Measurements from ENCODE around the gene TMEM25.
A peak's percentile ranks its signal among the peaks of the same experiment; 100 is the strongest.
"Not testable (repeated sequence)": the region's sequence is repeated elsewhere in the genome, so short reads cannot be mapped to it uniquely, and the experiment has no call there.

The TMEM25 gene

GRCh38 chr11:118532852-118533768, 2.1 kb downstream of the TMEM25 start:
- no peak for DNase-seq

- no peak for DNase-seq
Measured at GRCh38 chr11:118533769-118534729, 3.1 kb downstream of the TMEM25 start.

DNA sequence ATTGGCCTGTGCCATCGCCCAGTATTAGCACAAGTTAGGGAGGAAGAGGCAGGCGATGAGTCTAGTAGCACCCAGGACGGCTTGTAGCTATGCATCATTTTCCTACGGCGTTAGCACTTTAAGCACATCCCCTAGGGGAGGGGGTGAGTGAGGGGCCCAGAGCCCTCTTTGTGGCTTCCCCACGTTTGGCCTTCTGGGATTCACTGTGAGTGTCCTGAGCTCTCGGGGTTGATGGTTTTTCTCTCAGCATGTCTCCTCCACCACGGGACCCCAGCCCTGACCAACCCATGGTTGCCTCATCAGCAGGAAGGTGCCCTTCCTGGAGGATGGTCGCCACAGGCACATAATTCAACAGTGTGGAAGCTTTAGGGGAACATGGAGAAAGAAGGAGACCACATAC, 4.3 kb downstream of the TMEM25 start:
- DNase-seq: no peak

DNA sequence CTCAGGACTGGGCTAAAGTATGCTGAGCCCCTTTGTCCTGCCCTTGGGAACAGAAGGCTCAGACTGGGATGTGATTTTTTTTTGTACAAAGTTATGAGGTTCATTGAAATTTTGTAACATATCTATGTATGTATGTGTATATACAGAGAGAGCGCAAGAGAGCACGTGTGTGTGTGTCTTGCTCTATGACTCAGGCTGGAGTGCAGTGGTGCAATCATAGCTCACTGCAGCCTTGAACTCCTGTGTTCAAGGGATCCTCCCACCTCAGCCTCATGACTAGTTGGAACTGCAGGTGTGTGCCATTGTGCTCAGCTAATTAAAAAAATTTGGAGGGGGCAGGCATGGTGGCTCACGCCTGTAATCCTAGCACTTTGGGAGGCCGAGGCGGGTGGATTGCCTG, 5.7 kb downstream of the TMEM25 start:
- DNase-seq: no peak

- DNase-seq: no peak
Measured at GRCh38 chr11:118537409-118537980, 6.5 kb downstream of the TMEM25 start.

GRCh38 chr11:118544010-118544646, 13.1 kb downstream of the TMEM25 start:
- no peak for DNase-seq

- DNase-seq: no peak
Measured at GRCh38 chr11:118544647-118545010, 13.6 kb downstream of the TMEM25 start.

DNA sequence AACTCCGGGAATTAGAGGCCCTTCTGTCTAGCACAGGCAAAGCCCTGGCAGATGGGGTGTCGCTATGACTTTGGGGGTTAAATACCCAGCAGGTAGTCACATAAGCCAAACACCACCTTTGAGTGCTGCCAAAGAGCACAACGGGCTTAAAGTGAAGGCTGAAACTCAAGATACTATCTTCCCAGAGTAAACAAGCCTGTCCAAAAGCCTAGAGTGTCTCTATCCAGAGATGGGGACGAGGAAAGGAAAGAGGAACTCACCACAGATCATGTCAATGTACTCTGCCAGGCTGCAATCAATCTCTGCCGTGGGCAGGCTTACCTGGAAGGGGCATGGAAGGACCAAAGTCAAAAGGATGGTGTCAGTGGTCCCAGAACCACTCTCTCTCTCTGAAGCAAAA, 14.5 kb downstream of the TMEM25 start:
- DNase-seq: no peak

DNA sequence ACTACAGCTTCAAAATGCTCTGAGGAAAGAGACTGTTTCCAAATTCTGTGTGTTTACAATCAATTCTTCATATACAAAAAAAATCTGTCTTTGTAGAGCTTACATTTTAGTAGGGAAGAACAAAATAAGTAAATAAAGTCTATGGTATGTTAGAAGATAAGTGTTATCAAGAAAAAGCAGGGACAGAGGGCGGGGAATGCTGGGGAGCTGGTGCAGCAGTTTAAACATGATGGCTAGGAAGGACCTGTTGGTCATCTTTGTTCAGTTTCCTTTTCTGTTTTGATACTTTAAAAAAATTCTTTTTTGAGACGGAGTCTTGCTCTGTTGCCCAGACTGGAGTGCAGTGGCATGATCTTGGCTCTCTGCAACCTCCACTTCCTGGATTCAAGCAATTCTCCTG, 16.1 kb downstream of the TMEM25 start:
- DNase-seq: no peak

DNA sequence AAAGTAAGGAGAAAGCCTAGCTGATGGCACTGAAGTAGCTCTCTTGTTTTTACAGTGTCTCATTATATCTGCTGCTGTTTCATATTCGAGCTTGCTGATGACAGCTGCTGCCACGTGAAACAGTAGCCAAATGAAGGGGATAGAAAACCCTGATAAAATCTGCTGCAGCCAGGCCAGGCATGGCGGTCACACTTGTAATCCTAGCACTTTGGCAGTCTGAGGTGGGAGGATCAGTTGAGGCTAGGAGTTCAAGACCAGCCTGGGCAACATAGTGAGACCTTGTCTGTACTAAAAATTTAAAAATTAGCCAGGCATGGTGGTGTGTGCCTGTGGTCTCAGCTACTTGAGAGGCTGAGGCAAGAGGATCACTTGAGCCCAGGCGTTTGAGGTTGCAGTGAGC, 21.3 kb downstream of the TMEM25 start:
- no peak for DNase-seq

DNA sequence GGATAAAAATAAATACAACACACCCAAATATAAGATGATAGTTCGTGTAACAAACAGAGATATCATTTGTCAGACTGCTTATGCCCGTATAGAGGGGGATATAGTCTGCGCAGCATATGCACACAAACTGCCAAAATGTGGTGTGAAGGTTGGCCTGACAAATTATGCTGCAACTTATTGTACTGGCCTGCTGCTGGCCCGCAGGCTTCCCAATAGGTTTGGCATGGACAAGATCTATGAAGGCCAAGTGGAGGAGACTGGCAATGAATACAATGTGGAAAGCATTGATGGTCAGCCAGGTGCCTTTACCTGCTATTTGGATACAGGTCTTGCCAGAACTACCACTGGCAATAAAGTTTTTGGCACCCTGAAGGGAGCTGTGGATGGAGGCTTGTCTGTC, 29.8 kb downstream of the TMEM25 start:
- no peak for DNase-seq

DNA sequence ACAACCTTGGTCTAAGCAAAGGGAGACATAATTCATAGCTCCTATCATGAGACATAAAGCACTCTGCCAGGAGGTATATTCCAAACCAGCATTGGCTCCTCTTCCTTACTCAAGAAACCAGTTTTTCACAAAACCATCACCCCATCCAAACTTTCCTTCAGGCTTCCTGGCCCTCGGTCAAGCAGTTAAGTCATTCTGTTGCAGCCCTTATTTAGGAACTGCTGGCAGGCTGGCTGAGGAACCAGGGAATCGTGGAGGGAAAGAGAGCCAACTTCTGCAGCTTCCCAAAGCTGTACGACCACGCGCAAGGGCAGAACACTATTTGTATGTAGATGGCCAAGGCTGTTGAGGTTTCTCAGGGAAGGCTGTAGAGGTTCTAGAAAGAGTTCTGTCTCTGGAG, 34.1 kb downstream of the TMEM25 start:
- peak; percentile 9 for DNase-seq

DNA sequence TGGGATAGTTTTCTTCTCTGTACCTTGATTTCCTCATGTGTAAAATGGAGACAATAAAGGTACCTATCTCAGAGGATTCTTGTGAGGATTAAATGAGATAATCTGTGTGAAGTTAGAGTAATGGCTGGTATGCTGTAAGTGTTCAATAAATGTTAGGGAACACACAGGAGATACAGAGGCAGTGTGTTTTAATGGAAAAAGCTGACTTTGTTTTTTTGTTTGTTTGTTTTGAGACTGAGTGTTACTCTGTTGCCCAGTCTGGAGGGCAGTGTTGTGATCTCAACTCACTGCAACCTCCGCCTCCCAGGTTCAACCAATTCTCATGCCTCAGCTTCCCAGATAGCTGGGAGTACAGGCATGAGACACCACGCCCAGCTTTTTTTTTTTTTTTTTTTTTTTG, 38.7 kb downstream of the TMEM25 start:
- DNase-seq: no peak

- DNase-seq: no peak
Measured at GRCh38 chr11:118570787-118571186, 39.8 kb downstream of the TMEM25 start.

DNA sequence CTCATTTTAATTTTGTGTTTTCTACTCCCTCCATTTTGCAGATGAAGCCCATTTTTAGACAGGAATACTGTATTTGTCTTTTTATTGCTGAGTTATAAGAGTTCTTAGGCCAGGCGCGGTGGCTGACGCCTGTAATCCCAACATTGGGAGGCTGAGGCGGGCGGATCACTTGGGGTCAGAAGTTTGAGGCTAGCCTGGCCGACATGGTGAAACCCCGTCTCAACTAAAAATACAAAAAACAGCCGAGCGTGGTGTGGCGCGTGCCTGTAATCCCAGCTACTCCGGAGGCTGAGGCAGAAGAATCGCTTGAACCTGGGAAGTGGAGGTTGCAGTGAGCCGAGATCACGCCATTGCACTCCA, 40.7 kb downstream of the TMEM25 start:
- DNase-seq: peak; percentile 48

DNA sequence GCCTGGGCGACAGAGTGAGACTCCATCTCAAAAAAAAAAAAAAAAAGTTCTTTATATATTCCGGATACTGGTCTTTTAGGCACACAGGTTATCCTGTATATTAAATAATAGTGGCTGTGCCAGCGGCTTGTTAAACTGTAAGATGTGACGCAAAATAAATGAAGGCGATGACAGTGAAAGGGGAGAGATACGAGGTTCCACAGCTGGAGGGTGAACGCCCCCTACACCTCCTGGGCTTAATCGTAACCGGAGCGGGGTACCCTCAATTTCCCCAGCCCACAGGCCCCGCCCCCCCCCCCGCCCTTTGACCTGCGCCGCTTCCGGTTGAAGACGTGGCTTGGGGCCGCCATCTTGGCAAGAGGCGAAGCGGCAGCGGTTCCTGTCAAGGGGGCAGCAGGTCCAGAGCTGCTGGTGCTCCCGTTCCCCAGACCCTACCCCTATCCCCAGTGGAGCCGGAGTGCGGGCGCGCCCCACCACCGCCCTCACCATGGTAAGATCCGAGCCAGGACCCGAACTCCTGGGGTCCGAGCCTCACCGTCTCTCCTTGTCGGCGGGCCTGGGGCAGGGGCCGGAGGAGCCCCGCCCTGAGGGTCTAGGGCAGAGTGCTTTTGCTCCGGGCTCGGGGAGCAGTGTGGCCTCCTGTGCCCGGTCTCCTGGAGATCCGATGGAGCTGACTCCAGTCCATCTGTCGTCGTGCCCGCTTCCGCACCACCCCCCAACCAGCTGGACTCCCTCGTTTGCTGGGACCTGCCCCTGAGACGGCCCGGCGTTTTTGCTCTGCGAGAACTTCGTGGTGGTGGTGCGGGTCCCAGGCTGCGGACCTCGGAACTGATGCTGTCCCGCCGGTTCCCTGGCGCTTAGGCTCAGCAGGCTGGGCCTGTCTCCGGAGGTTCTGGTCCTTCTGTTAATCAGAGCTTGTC, 41.3 kb downstream of the TMEM25 start, which contains the start of gene ARCN1:
Gene ARCN1, plus strand, starts transcription at position 349 of the 920 bp plus-strand sequence. Its CDS starts 139 bp downstream, at position 488.
- peak; percentile 89 for DNase-seq

GRCh38 chr11:118572981-118573550, 42.1 kb downstream of the TMEM25 start:
- DNase-seq: peak; percentile 43

DNA sequence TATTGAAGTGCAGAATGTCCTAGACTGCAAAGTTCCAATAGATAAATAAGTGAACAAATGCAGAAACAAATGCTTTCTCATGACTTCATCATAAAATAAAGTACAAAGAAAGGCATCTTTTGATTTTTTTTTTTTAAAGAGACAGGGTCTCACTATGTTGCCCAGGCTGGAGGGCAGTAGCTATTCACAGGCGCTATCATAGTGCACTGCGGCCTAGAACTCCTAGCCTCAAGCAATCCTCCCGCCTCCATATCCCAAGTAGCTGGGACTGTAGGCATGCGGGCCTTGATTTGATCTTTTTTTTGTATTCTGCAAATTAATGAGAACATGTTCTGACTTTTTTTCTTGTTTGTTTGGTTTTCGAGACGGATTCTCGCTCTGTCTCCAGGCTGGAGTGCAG, 43.6 kb downstream of the TMEM25 start:
- no peak for DNase-seq

- not testable (repeated sequence) for DNase-seq
Measured at GRCh38 chr11:118577995-118578394, 47.0 kb downstream of the TMEM25 start.

DNA sequence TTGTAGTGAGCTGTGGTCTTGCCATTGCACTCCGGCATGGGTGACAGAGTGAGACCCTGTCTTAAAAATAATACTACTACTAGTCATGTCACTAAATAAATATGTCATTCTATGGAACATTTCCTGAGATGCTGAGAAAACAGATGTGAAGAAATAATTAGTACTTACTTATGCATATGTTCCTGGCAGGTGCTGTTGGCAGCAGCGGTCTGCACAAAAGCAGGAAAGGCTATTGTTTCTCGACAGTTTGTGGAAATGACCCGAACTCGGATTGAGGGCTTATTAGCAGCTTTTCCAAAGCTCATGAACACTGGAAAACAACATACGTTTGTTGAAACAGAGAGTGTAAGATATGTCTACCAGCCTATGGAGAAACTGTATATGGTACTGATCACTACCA, 50.1 kb downstream of the TMEM25 start:
- no peak for DNase-seq

All from DMS53 (cell line).